Fibroblast of lung (primary cell): ENCODE results near the gene EGLN3. TPM values are rescaled to one million over a fixed set of nuclear protein-coding genes. Genes with fewer than 3 reads are reported as not detected.

Source experiments
- DNase-seq, 2 donors: peaks; one replicate each; pipeline versions ENCODE4 v3.0.0 to v3.0.0-alpha.2; 2010; ENCODE audit warnings: low read depth in 2 of 2
- H2AFZ ChIP-seq: 2 replicates; pipeline ENCODE4 v1.5.1; 2012; ENCODE audit warnings: low read length, control low read depth, inconsistent platforms
- H3K27ac ChIP-seq: 2 replicates; pipeline ENCODE4 v1.5.1; 2011; ENCODE audit warnings: low read length, control low read depth; ENCODE audit not compliant: insufficient read depth
- H3K27me3 ChIP-seq: 2 replicates; pipeline ENCODE4 v1.5.1; 2011; ENCODE audit warnings: mild to moderate bottlenecking, low read length; ENCODE audit not compliant: control insufficient read depth, insufficient read depth
- H3K36me3 ChIP-seq: 2 replicates; pipeline ENCODE4 v1.5.1; 2011; ENCODE audit warnings: low read length; ENCODE audit not compliant: control insufficient read depth, insufficient read depth
- H3K4me1 ChIP-seq: 2 replicates; pipeline ENCODE4 v1.5.1; 2011; ENCODE audit warnings: low read length; ENCODE audit not compliant: control insufficient read depth, insufficient read depth; ENCODE audit errors: extremely low read depth
- H3K4me2 ChIP-seq: 2 replicates; pipeline ENCODE4 v1.5.1; 2011; ENCODE audit warnings: low read length, control low read depth; ENCODE audit not compliant: insufficient read depth; ENCODE audit errors: extremely low read depth
- H3K4me3 ChIP-seq, 4 experiments: fragments of 200-600 bp in 1 of 4; sonication (generic) in 1 of 4; replicated peaks in 1 of 4; 2 replicates each; pipeline ENCODE4 v1.5.1; 2011 to 2016; ENCODE audit warnings: low read length in 4 of 4, low read depth in 3 of 4, mild to moderate bottlenecking in 3 of 4, control low read depth in 2 of 4, inconsistent platforms in 1 of 4, mixed read lengths in 1 of 4; ENCODE audit not compliant: insufficient read depth in 1 of 4; ENCODE audit errors: control extremely low read depth in 1 of 4
- H3K79me2 ChIP-seq: 2 replicates; pipeline ENCODE4 v1.5.1; 2012; ENCODE audit warnings: mild to moderate bottlenecking, low read length, inconsistent platforms; ENCODE audit not compliant: control insufficient read depth, insufficient read depth
- H3K9ac ChIP-seq: 2 replicates; pipeline ENCODE4 v1.5.1; 2011; ENCODE audit warnings: mild to moderate bottlenecking, low read length, control low read depth; ENCODE audit not compliant: insufficient read depth
- H3K9me3 ChIP-seq: 2 replicates; pipeline ENCODE4 v1.5.1; 2012; ENCODE audit warnings: low read depth, low read length; ENCODE audit not compliant: control insufficient read depth, insufficient read depth
- H4K20me1 ChIP-seq: 2 replicates; pipeline ENCODE4 v1.5.1; 2011; ENCODE audit warnings: low read length; ENCODE audit not compliant: control insufficient read depth, insufficient read depth; ENCODE audit errors: extremely low read depth
- EZH2 ChIP-seq: IDR thresholded peaks from 2 replicates; pipeline ENCODE4 v1.5.1; 2012; ENCODE audit warnings: low read length, control low read depth, mild to moderate bottlenecking; ENCODE audit errors: missing control alignments
- polyA plus RNA-seq, 2 donors: library from polyadenylated mRNA; depleted of rRNA in 1 of 2; stranded (reverse) in 1 of 2; unstranded in 1 of 2; fragments of >200 nt; gene quantifications; 2 replicates each; pipeline ENCODE4 v1.2.1, GENCODE V29; 2011 to 2012; ENCODE audit warnings: missing spikeins in 1 of 2
- total RNA-seq: library from RNA; depleted of rRNA; stranded (reverse); fragments of >200 nt; gene quantifications from 2 replicates; pipeline ENCODE4 v1.2.1, GENCODE V29; 2014
- TF ChIP-seq, protein P1 (sequence below), 2 donors: IDR thresholded peaks in 1 of 2; conservative IDR thresholded peaks in 1 of 2; 1 replicate in 1 of 2; 2 replicates in 1 of 2; pipeline ENCODE4 v1.5.1; 2011 to 2012; ENCODE audit warnings: low read length in 2 of 2, control low read depth in 1 of 2, inconsistent platforms in 1 of 2, low read depth in 1 of 2, mild to moderate bottlenecking in 1 of 2

EGLN3 gene
- total and polyA plus RNA-seq, 2 donors (not counting 1 experiment from before 2014, with no cell fraction given), result 0.08 to 0.66 TPM

DNA sequence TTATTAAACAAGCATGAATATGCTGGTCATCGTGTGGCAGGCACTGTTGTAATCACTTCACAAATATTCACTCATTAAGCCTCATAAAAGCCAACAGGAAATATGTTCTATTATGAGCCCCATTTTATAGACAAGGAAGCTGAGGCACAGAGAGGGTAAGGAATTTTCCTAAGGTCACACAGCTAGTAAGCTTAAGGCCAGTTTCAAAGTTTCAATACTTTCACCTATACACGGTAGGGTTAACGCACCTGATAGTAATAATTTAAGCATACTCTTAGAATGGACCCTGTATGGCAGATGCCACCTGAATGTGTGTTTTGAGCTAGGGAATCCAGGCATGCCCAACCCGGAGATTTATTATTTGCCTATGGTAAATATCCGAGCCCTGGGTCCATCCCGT lies 39.8 kb downstream of the EGLN3 start:
- no peak overlapping the region for H3K9ac ChIP-seq
- no peaks in the 10 kb centered on the region for H3K79me2 ChIP-seq
- no peak overlapping the region for H3K27ac ChIP-seq
- no peaks in the 10 kb centered on the region for H3K36me3 ChIP-seq
- H3K27me3 ChIP-seq, result no peaks in the 10 kb centered on the region
- H2AFZ ChIP-seq, result no peak overlapping the region
- H3K4me1 ChIP-seq, result no peaks in the 10 kb centered on the region
- H3K9me3 ChIP-seq, result no peaks in the 10 kb centered on the region
- H3K4me2 ChIP-seq, result no peak overlapping the region
- no peak overlapping the region for H3K4me3 ChIP-seq
- no peaks in the 10 kb centered on the region for H4K20me1 ChIP-seq
- TF ChIP-seq, protein P1, sequence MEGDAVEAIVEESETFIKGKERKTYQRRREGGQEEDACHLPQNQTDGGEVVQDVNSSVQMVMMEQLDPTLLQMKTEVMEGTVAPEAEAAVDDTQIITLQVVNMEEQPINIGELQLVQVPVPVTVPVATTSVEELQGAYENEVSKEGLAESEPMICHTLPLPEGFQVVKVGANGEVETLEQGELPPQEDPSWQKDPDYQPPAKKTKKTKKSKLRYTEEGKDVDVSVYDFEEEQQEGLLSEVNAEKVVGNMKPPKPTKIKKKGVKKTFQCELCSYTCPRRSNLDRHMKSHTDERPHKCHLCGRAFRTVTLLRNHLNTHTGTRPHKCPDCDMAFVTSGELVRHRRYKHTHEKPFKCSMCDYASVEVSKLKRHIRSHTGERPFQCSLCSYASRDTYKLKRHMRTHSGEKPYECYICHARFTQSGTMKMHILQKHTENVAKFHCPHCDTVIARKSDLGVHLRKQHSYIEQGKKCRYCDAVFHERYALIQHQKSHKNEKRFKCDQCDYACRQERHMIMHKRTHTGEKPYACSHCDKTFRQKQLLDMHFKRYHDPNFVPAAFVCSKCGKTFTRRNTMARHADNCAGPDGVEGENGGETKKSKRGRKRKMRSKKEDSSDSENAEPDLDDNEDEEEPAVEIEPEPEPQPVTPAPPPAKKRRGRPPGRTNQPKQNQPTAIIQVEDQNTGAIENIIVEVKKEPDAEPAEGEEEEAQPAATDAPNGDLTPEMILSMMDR (conservative IDR thresholded peaks at IDR 0.05 in 1 of 2, IDR thresholded peaks at IDR 0.05 in 1 of 2; ENCODE audit: low read depth in 1 of 2, low read length in 2 of 2), result no peak
- no peak for TF ChIP-seq EZH2
- DNase-seq, result no peak

DNA sequence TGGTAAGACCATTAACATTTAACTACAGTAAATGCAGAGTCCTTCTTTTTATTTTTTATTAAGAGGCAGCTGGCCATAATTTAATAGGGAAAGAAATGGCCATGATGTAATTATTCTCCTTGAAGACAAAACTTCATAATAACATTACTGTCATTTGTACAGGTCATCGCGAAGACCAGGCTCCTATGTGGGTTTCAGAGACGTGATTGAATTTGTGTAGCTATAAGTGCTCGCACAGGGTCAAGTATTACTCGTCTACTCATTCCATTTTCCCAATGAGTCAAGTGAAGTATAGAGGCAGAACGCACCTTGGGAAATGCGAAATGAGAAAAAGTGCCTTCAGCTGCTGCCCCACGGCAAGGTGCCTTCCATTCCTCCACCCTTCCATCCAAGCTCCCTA lies 40.4 kb downstream of the EGLN3 start:
- TF ChIP-seq EZH2, result no peak
- TF ChIP-seq, protein P1 (conservative IDR thresholded peaks at IDR 0.05 in 1 of 2, IDR thresholded peaks at IDR 0.05 in 1 of 2; ENCODE audit: low read depth in 1 of 2, low read length in 2 of 2), result no peak
- H2AFZ ChIP-seq, result no peak overlapping the region
- H3K4me2 ChIP-seq, result no peak overlapping the region
- H3K9me3 ChIP-seq, result no peaks in the 10 kb centered on the region
- H3K4me3 ChIP-seq, result no peak overlapping the region
- H3K27me3 ChIP-seq, result no peaks in the 10 kb centered on the region
- DNase-seq, result no peak
- no peak overlapping the region for H3K27ac ChIP-seq
- no peaks in the 10 kb centered on the region for H3K36me3 ChIP-seq
- H3K79me2 ChIP-seq, result no peaks in the 10 kb centered on the region
- H3K9ac ChIP-seq, result no peak overlapping the region
- no peaks in the 10 kb centered on the region for H4K20me1 ChIP-seq
- no peaks in the 10 kb centered on the region for H3K4me1 ChIP-seq

DNA sequence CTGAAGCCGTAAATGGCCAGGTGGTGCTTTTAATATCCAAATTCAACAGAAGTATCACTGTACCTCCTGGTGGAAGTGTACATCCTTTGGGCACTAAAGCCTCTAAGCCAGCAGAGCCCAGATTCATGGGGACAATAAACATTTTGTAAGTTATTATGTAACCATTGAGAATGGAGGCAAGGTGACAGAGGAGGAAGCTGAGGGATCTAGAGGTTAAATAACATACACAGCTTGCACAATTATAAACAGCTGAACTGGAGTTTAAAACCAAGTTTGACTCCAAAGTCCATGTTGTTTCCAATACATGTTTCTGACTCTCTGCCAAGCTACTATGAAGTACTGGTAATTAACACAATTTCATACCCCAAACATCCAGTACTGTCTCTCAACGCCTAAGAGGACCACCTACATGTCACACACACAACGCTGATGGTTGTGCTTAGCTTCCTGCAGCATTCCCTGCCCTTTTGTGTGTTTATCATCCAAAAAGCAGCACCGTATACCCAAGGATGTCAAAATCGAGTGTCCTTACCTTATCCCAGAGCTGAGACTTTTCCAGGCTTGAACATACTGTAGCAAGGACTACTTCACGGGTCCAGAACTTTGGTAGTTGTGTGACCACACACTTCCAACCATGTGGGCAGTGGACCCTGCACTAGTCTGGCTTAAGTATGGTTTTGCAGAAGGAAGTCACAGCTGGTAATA lies 41.3 kb downstream of the EGLN3 start:
- Histone ChIP-seq H3K27ac (no peak overlapping the region), H3K4me1 (no peaks in the 10 kb centered on the region), H4K20me1 (no peaks in the 10 kb centered on the region), H3K4me3 (no peak overlapping the region), H3K79me2 (no peaks in the 10 kb centered on the region), H2AFZ (no peak overlapping the region), H3K9ac (no peak overlapping the region), H3K9me3 (no peaks in the 10 kb centered on the region), H3K4me2 (no peak overlapping the region), H3K27me3 (no peaks in the 10 kb centered on the region), H3K36me3 (no peaks in the 10 kb centered on the region)
- DNase-seq, result no peak
- no peak for TF ChIP-seq EZH2
- TF ChIP-seq, protein P1 (conservative IDR thresholded peaks at IDR 0.05 in 1 of 2, IDR thresholded peaks at IDR 0.05 in 1 of 2; ENCODE audit: low read depth in 1 of 2, low read length in 2 of 2), result no peak
